ENCODE measurements around the gene TNC.

Gene TNC

GRCh38 chr9:115117999-115118878, at the start of gene TNC:
Gene TNC, minus strand, starts transcription at chr9:115118157. Its CDS starts 27,139 bp downstream, at chr9:115091018.
- Mint-ChIP-seq H3K4me1 (peaks cover 9% of the 10 kb centered on the region), H3K27ac (no peak within 1 kb of the TSS), H3K9me3 (no peaks in the 10 kb centered on the region), H3K4me3 (peak within 1 kb of the TSS; percentile 10 to 24), H3K27me3 (peaks cover 100% of the 10 kb centered on the region)
- peak; percentile 45 for ATAC-seq
- no peak for DNase-seq

GRCh38 chr9:115167175-115167574, 49.2 kb upstream of the TNC start:
- no peak for DNase-seq
- no peak overlapping the region for H3K27ac Mint-ChIP-seq
- H3K4me1 Mint-ChIP-seq: no peaks in the 10 kb centered on the region
- H3K9me3 Mint-ChIP-seq: peaks cover 7 to 10% of the 10 kb centered on the region in 2 donors
- H3K4me3 Mint-ChIP-seq: no peak overlapping the region
- ATAC-seq: no peak
- H3K27me3 Mint-ChIP-seq: peaks cover 39% of the 10 kb centered on the region

GRCh38 chr9:115165233-115165632, 47.3 kb upstream of the TNC start:
- no peak for ATAC-seq
- no peak overlapping the region for H3K27ac Mint-ChIP-seq

GRCh38 chr9:115164511-115164974, 46.6 kb upstream of the TNC start:
- Mint-ChIP-seq H3K9me3 (peaks cover 7 to 10% of the 10 kb centered on the region in 2 donors), H3K4me3 (no peak overlapping the region), H3K4me1 (no peaks in the 10 kb centered on the region), H3K27me3 (peaks cover 32% of the 10 kb centered on the region), H3K27ac (no peak overlapping the region)
- DNase-seq: no peak
- no peak for ATAC-seq

More at GRCh38 chr9:115165233-115165632, 47.3 kb upstream of the TNC start:
- H3K9me3 Mint-ChIP-seq: peaks cover 7 to 10% of the 10 kb centered on the region in 2 donors
- H3K4me3 Mint-ChIP-seq: no peak overlapping the region
- no peak for DNase-seq
- peaks cover 39% of the 10 kb centered on the region for H3K27me3 Mint-ChIP-seq
- no peaks in the 10 kb centered on the region for H3K4me1 Mint-ChIP-seq

- ATAC-seq (no peak), DNase-seq (no peak)
- Mint-ChIP-seq H3K27ac (no peak overlapping the region), H3K27me3 (peaks cover 17% of the 10 kb centered on the region), H3K4me3 (no peak overlapping the region), H3K9me3 (peaks cover 7 to 10% of the 10 kb centered on the region in 2 donors), H3K4me1 (peaks cover 6% of the 10 kb centered on the region)
Observed at GRCh38 chr9:115162946-115163345, 45.0 kb upstream of the TNC start.

GRCh38 chr9:115161446-115161845, 43.5 kb upstream of the TNC start:
- H3K9me3 Mint-ChIP-seq: peaks cover 7 to 10% of the 10 kb centered on the region in 2 donors
- no peak for ATAC-seq

GRCh38 chr9:115158661-115159481, 40.9 kb upstream of the TNC start:
- no peak overlapping the region for H3K4me3 Mint-ChIP-seq
- DNase-seq (no peak), ATAC-seq (no peak)
- H3K27ac Mint-ChIP-seq: no peak overlapping the region
- H3K9me3 Mint-ChIP-seq: peaks cover 7 to 10% of the 10 kb centered on the region in 2 donors
- H3K4me1 Mint-ChIP-seq: peaks cover 6% of the 10 kb centered on the region
- peaks cover 36% of the 10 kb centered on the region for H3K27me3 Mint-ChIP-seq

More at GRCh38 chr9:115161446-115161845, 43.5 kb upstream of the TNC start:
- no peak overlapping the region for H3K4me3 Mint-ChIP-seq
- H3K27me3 Mint-ChIP-seq: peaks cover 25% of the 10 kb centered on the region
- DNase-seq: no peak
- peaks cover 6% of the 10 kb centered on the region for H3K4me1 Mint-ChIP-seq
- no peak overlapping the region for H3K27ac Mint-ChIP-seq

- DNase-seq: no peak
- H3K9me3 Mint-ChIP-seq: no peaks in the 10 kb centered on the region
- peaks cover 6% of the 10 kb centered on the region for H3K4me1 Mint-ChIP-seq
- H3K27ac Mint-ChIP-seq: no peak overlapping the region
- H3K4me3 Mint-ChIP-seq: no peak overlapping the region
- H3K27me3 Mint-ChIP-seq: peaks cover 29% of the 10 kb centered on the region
- ATAC-seq: no peak
Observed at GRCh38 chr9:115157245-115157674, 39.3 kb upstream of the TNC start.

- no peak for ATAC-seq
- DNase-seq: no peak
- Mint-ChIP-seq H3K9me3 (no peaks in the 10 kb centered on the region), H3K27ac (no peak overlapping the region), H3K27me3 (peaks cover 30% of the 10 kb centered on the region), H3K4me3 (no peak overlapping the region), H3K4me1 (peaks cover 6% of the 10 kb centered on the region)
Observed at GRCh38 chr9:115155037-115155436, 37.1 kb upstream of the TNC start.

GRCh38 chr9:115154617-115155016, 36.7 kb upstream of the TNC start:
- Mint-ChIP-seq H3K4me3 (no peak overlapping the region), H3K27me3 (peaks cover 34% of the 10 kb centered on the region), H3K9me3 (no peaks in the 10 kb centered on the region), H3K4me1 (peaks cover 6% of the 10 kb centered on the region), H3K27ac (no peak overlapping the region)
- no peak for DNase-seq
- no peak for ATAC-seq

GRCh38 chr9:115152281-115152820, 34.4 kb upstream of the TNC start:
- Mint-ChIP-seq H3K9me3 (no peaks in the 10 kb centered on the region), H3K4me3 (no peak overlapping the region), H3K4me1 (no peaks in the 10 kb centered on the region), H3K27ac (no peak overlapping the region), H3K27me3 (peaks cover 43% of the 10 kb centered on the region)
- ATAC-seq (no peak), DNase-seq (no peak)

GRCh38 chr9:115148721-115149120, 30.8 kb upstream of the TNC start:
- Mint-ChIP-seq H3K27ac (no peak overlapping the region), H3K9me3 (peaks cover 0 to 6% of the 10 kb centered on the region in 2 donors), H3K4me1 (no peaks in the 10 kb centered on the region), H3K4me3 (no peak overlapping the region), H3K27me3 (peaks cover 35% of the 10 kb centered on the region)
- no peak for ATAC-seq
- DNase-seq: no peak

- DNase-seq: no peak
- Mint-ChIP-seq H3K27ac (no peak overlapping the region), H3K9me3 (peaks cover 0 to 6% of the 10 kb centered on the region in 2 donors), H3K4me1 (peaks cover 13% of the 10 kb centered on the region), H3K4me3 (no peak overlapping the region), H3K27me3 (peaks cover 48% of the 10 kb centered on the region)
- no peak for ATAC-seq
Observed at GRCh38 chr9:115146581-115147021, 28.6 kb upstream of the TNC start.

- Mint-ChIP-seq H3K9me3 (peaks cover 0 to 6% of the 10 kb centered on the region in 2 donors), H3K27me3 (peaks cover 52% of the 10 kb centered on the region), H3K4me1 (peaks cover 13% of the 10 kb centered on the region), H3K27ac (no peak overlapping the region), H3K4me3 (no peak overlapping the region)
- no peak for DNase-seq
- no peak for ATAC-seq
Observed at GRCh38 chr9:115144706-115145105, 26.7 kb upstream of the TNC start.

GRCh38 chr9:115143689-115144088, 25.7 kb upstream of the TNC start:
- peaks cover 13% of the 10 kb centered on the region for H3K4me1 Mint-ChIP-seq
- ATAC-seq (no peak), DNase-seq (no peak)
- peaks cover 0 to 6% of the 10 kb centered on the region in 2 donors for H3K9me3 Mint-ChIP-seq
- peaks cover 43% of the 10 kb centered on the region for H3K27me3 Mint-ChIP-seq
- H3K27ac Mint-ChIP-seq: no peak overlapping the region
- no peak overlapping the region for H3K4me3 Mint-ChIP-seq
